H1 (cell line): ENCODE results near the gene NAT8L. TPM values are rescaled to one million over a fixed set of nuclear protein-coding genes. Genes with fewer than 3 reads are reported as not detected.

ENCODE experiments used
- KDM1A ChIP-seq: fragments of 200-600, 300-600 bp; sonication (generic); IDR thresholded peaks from 2 replicates; pipeline ENCODE4 v1.7.1; 2016; ENCODE audit warnings: mild to moderate bottlenecking, low read length, borderline replicate concordance
- POU5F1 ChIP-seq: IDR thresholded peaks from 2 replicates; pipeline ENCODE4 v1.6.1; 2011; ENCODE audit warnings: low read depth, mild to moderate bottlenecking, low read length, moderate library complexity
- RBBP5 ChIP-seq: IDR thresholded peaks from 2 replicates; pipeline ENCODE4 v1.7.1; 2012; ENCODE audit warnings: low read depth, mild to moderate bottlenecking, inconsistent platforms, low read length, moderate library complexity, borderline replicate concordance
- RNF2 ChIP-seq: fragments of 200-900, 300-1000 bp; sonication (generic); IDR thresholded peaks from 2 replicates; pipeline ENCODE4 v1.7.1; 2016; ENCODE audit warnings: borderline replicate concordance, low read depth, mild to moderate bottlenecking, antibody characterized with exemption, low read length; ENCODE audit not compliant: poor library complexity, severe bottlenecking; ENCODE audit errors: missing control alignments
- TBP ChIP-seq: IDR thresholded peaks from 2 replicates; pipeline ENCODE4 v1.6.1; 2011; ENCODE audit warnings: low read depth, low read length, improper control_type of control experiment
- polyA plus RNA-seq, 7 experiments: library from polyadenylated mRNA; depleted of rRNA in 3 of 7; stranded (reverse) in 5 of 7; unstranded in 2 of 7; fragments of >200 nt in 5 of 7; fragments of 200-250 nt in 2 of 7; gene quantifications; 1 replicate in 5 of 7; 2 replicates in 1 of 7; 4 replicates in 1 of 7; pipeline versions ENCODE4 v1.2.1 to v1.2.3, GENCODE V29; 2011 to 2013; ENCODE audit warnings: missing spikeins in 2 of 7, mixed read lengths in 2 of 7
- total RNA-seq: library from RNA; stranded (reverse); fragmentation: NEBNext Ultra II Directional; extraction: Animal tissue kit (Norgen Biotek cat#: 25700); gene quantifications from 2 replicates; pipeline ENCODE4 v1.2.1, GENCODE V29; 2021

NAT8L gene
- total and polyA plus RNA-seq, 2 of the 8 experiments (the other 6 are each of a cell fraction or from before 2014, with no cell fraction given) = 10.8 TPM

DNA sequence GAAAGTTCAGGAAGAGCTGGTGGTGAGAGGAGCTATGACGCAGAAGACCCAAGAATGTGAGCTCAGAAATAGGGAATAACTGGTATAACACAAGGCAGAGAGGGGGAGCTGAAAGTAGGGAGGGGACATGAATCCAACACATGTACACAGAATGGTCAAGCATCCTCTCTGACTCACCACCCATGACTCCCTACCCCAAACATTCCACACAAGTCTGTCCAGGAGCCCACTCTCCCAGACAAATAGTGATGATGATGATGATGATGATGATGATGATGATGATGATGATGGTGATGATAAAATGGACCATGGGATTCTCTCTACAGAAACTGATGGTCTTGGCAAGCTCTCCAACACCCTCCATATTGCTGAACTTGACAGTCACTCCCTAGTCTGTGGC, 46.4 kb downstream of the NAT8L start (continued):
- TF ChIP-seq TBP = no peak
- no peak for TF ChIP-seq KDM1A
- no peak for TF ChIP-seq POU5F1
- no peak for TF ChIP-seq RNF2
- TF ChIP-seq RBBP5 = no peak
